Mesenchymal stem cell (in vitro differentiated cells and primary cell): Measurements from ENCODE around the gene HSPG2.

Experiments used
- DNase-seq: peaks from one replicate; pipeline ENCODE4 v3.0.0-alpha.2; 2013
- H2AFZ ChIP-seq: one replicate; pipeline ENCODE4 v1.6.1; 2013; ENCODE audit warnings: low read depth, mild to moderate bottlenecking, control low read depth, inconsistent platforms, low read length, moderate library complexity
- H2AK5ac ChIP-seq: 2 replicates; pipeline ENCODE4 v1.6.1; 2013; ENCODE audit warnings: low read length, moderate library complexity, mild to moderate bottlenecking, inconsistent platforms; ENCODE audit not compliant: severe bottlenecking
- H2BK120ac ChIP-seq: one replicate; pipeline ENCODE4 v1.6.1; 2013; ENCODE audit warnings: low read depth, mild to moderate bottlenecking, inconsistent platforms, low read length, moderate library complexity
- H2BK12ac ChIP-seq, 2 experiments: one replicate each; pipeline ENCODE4 v1.6.1; 2013; ENCODE audit warnings: inconsistent platforms in 2 of 2, low read length in 2 of 2, mild to moderate bottlenecking in 2 of 2, moderate library complexity in 2 of 2, control low read depth in 1 of 2
- H2BK15ac ChIP-seq: one replicate; pipeline ENCODE4 v1.6.1; 2013; ENCODE audit warnings: mild to moderate bottlenecking, low read depth, inconsistent platforms; ENCODE audit not compliant: poor library complexity, severe bottlenecking
- H2BK5ac ChIP-seq: 2 replicates; pipeline ENCODE4 v1.6.1; 2013; ENCODE audit warnings: low read depth, mild to moderate bottlenecking, low read length, control low read depth, inconsistent platforms; ENCODE audit not compliant: poor library complexity, severe bottlenecking
- H3K14ac ChIP-seq, 2 experiments: one replicate each; pipeline ENCODE4 v1.6.1; 2013; ENCODE audit warnings: inconsistent platforms in 2 of 2, low read length in 2 of 2, control low read depth in 1 of 2, mild to moderate bottlenecking in 1 of 2, moderate library complexity in 1 of 2
- H3K18ac ChIP-seq, 2 experiments: one replicate each; pipeline ENCODE4 v1.6.1; 2013; ENCODE audit warnings: inconsistent platforms in 2 of 2, low read length in 2 of 2, control low read depth in 1 of 2, low read depth in 1 of 2, mild to moderate bottlenecking in 1 of 2
- H3K23ac ChIP-seq, 2 experiments: one replicate each; pipeline ENCODE4 v1.6.1; 2013; ENCODE audit warnings: inconsistent platforms in 2 of 2, low read length in 2 of 2, mild to moderate bottlenecking in 2 of 2, moderate library complexity in 2 of 2, control low read depth in 1 of 2
- H3K27ac ChIP-seq: 2 replicates; pipeline ENCODE4 v1.5.1; 2013; ENCODE audit warnings: mild to moderate bottlenecking, moderate library complexity, low read length, control low read depth, inconsistent platforms; ENCODE audit not compliant: poor library complexity, severe bottlenecking
- H3K27me3 ChIP-seq, 2 experiments: 2 replicates each; pipeline versions ENCODE4 v1.6.1 to v1.7.0; 2013; ENCODE audit warnings: low read length in 2 of 2, mild to moderate bottlenecking in 2 of 2, moderate library complexity in 2 of 2, control low read depth in 1 of 2, inconsistent platforms in 1 of 2; ENCODE audit not compliant: control insufficient read depth in 1 of 2, insufficient read depth in 1 of 2
- H3K36me3 ChIP-seq, 2 experiments: 2 replicates each; pipeline versions ENCODE4 v1.6.1 to v1.7.0; 2013; ENCODE audit warnings: low read length in 2 of 2, control low read depth in 1 of 2, inconsistent platforms in 1 of 2, low read depth in 1 of 2, mild to moderate bottlenecking in 1 of 2; ENCODE audit not compliant: insufficient read depth in 2 of 2, control insufficient read depth in 1 of 2
- H3K4ac ChIP-seq, 2 experiments: one replicate each; pipeline ENCODE4 v1.6.1; 2013; ENCODE audit warnings: inconsistent platforms in 2 of 2, low read length in 2 of 2, mild to moderate bottlenecking in 2 of 2, moderate library complexity in 2 of 2, control low read depth in 1 of 2, low read depth in 1 of 2
- H3K4me1 ChIP-seq: 2 replicates; pipeline ENCODE4 v1.6.1; 2013; ENCODE audit warnings: low read depth, low read length, control low read depth; ENCODE audit not compliant: control insufficient read depth, insufficient read depth
- H3K4me2 ChIP-seq: 2 replicates; pipeline ENCODE4 v1.6.1; 2013; ENCODE audit warnings: low read length, mild to moderate bottlenecking, inconsistent platforms; ENCODE audit not compliant: poor library complexity, severe bottlenecking
- H3K4me3 ChIP-seq, 2 experiments: 2 replicates each; pipeline versions ENCODE4 v1.5.1 to v1.7.0; 2013; ENCODE audit warnings: low read length in 2 of 2, mild to moderate bottlenecking in 2 of 2, control low read depth in 1 of 2, low read depth in 1 of 2; ENCODE audit not compliant: insufficient read depth in 1 of 2
- H3K79me1 ChIP-seq: replicated peaks from 2 replicates; pipeline ENCODE4 v1.6.1; 2013; ENCODE audit warnings: mild to moderate bottlenecking, control low read depth, low read length, inconsistent platforms; ENCODE audit not compliant: poor library complexity, severe bottlenecking
- H3K9ac ChIP-seq: 2 replicates; pipeline ENCODE4 v1.7.0; 2013; ENCODE audit warnings: mild to moderate bottlenecking, low read length, moderate library complexity
- H3K9me3 ChIP-seq: 2 replicates; pipeline ENCODE4 v1.7.0; 2013; ENCODE audit warnings: mild to moderate bottlenecking, low read length; ENCODE audit not compliant: control insufficient read depth
- H4K8ac ChIP-seq: one replicate; pipeline ENCODE4 v1.6.1; 2013; ENCODE audit warnings: inconsistent platforms, mild to moderate bottlenecking, low read length, moderate library complexity
- H4K91ac ChIP-seq: one replicate; pipeline ENCODE4 v1.6.1; 2013; ENCODE audit warnings: mild to moderate bottlenecking, low read length, inconsistent platforms
- WGBS: methylation state at CpG from one replicate; pipeline ENCODE4 v1.1.7; 2013; ENCODE audit warnings: mixed read lengths; 5-methylcytosine and 5-hydroxymethylcytosine counted together

HSPG2 gene

DNA sequence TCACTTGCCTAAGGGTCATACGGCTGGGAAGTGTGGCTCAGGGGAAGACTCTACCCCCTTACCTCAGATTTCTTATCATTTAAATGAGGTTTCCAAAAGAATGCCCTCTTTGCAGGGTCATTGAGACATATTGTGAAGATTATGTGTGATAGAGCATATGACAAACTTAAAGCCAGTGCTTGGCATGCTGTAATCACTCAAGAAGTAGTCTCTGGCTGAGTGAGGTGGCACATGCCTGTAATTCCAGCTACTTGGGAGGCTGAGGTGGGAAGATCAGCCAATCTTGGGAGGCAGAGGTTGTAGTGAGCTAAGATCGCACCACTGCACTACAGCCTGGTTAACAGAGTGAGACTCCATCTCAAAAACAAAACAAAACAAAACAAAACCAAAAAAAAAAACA, 132.6 kb downstream of the HSPG2 start:
- Histone ChIP-seq H2BK120ac (no peak overlapping the region), H2BK12ac (no peak overlapping the region), H3K4me1 (peaks cover 2% of the 10 kb centered on the region), H3K4ac (no peak overlapping the region), H3K18ac (no peak overlapping the region), H4K91ac (no peak overlapping the region), H2BK5ac (no peak overlapping the region), H3K9me3 (no peaks in the 10 kb centered on the region), H3K9ac (no peak overlapping the region), H3K4me2 (no peak overlapping the region), H3K23ac (no peak overlapping the region), H3K14ac (no peak overlapping the region), H3K36me3 (no peaks in the 10 kb centered on the region), H3K79me1 (no peaks in the 10 kb centered on the region), H2AK5ac (no peak overlapping the region), H3K27me3 (no peaks in the 10 kb centered on the region), H3K27ac (no peak overlapping the region), H4K8ac (no peak overlapping the region), H2AFZ (no peak overlapping the region), H2BK15ac (no peak overlapping the region), H3K4me3 (no peak overlapping the region)
- DNase-seq, result no peak
- no CpG with 5 or more reads among the region's 2 CpGs for WGBS

DNA sequence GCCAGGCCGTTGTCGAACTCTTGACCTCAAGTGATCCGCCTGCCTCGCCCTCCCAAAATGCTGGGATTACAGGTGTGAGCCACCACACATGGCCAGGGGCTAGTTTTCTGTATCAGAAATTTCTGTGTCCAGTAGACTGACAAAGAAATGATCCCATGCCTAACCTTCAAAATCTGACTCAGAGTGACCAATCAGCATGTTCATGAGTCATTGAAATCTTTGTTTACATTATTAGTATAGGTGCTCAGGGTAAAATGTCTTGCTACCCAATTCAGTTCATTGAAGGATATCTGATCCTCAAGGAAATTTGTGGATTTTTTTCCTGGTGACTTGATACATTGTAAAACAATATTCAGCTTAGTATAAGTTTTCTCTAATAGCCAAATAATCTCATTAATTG, 136.0 kb downstream of the HSPG2 start:
- Histone ChIP-seq H3K4me1 (no peaks in the 10 kb centered on the region), H4K8ac (no peak overlapping the region), H3K4me3 (no peak overlapping the region), H2BK12ac (no peak overlapping the region), H3K4ac (no peak overlapping the region), H2BK15ac (no peak overlapping the region), H3K9ac (no peak overlapping the region), H4K91ac (no peak overlapping the region), H3K23ac (no peak overlapping the region), H3K79me1 (no peaks in the 10 kb centered on the region), H3K27ac (no peak overlapping the region), H2AK5ac (no peak overlapping the region), H2BK120ac (no peak overlapping the region), H3K4me2 (no peak overlapping the region), H2BK5ac (no peak overlapping the region), H3K9me3 (no peaks in the 10 kb centered on the region), H3K18ac (no peak overlapping the region), H2AFZ (no peak overlapping the region), H3K27me3 (no peaks in the 10 kb centered on the region), H3K36me3 (no peaks in the 10 kb centered on the region), H3K14ac (no peak overlapping the region)
- peak; percentile 30 for DNase-seq
- WGBS, result 92% methylated on average over 4 of the region's 4 CpGs

DNA sequence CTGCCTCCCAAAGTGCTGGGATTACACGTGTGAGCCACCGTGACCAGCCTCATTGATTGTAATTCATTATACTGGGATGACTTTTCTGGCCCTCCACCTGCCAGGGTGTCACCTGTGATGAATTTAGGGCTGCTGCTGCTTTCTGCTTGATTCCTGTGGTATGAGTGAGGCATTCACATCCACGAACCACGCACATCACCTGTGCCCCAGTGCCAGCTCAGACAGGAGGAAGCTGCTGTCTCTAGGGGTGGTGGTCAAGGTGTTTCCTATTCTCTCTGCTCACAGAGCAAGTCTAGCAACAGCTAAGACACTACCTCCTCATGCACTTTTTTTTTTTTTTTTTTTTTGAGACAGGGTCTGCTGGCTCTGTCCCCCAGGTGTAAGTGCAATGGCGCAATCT, 137.4 kb downstream of the HSPG2 start:
- H2BK15ac ChIP-seq, result no peak overlapping the region
- H3K27ac ChIP-seq, result no peak overlapping the region
- no peak overlapping the region for H3K23ac ChIP-seq
- no peak overlapping the region for H3K18ac ChIP-seq
- no peak overlapping the region for H2BK120ac ChIP-seq
- no peaks in the 10 kb centered on the region for H3K36me3 ChIP-seq
- 94% methylated on average over 5 of the region's 5 CpGs for WGBS
- H3K9me3 ChIP-seq, result peaks cover 5% of the 10 kb centered on the region
- no peak overlapping the region for H2AK5ac ChIP-seq
- no peaks in the 10 kb centered on the region for H3K79me1 ChIP-seq
- no peak overlapping the region for H3K9ac ChIP-seq
- H4K8ac ChIP-seq, result no peak overlapping the region
- H3K4me3 ChIP-seq, result no peak overlapping the region
- no peak overlapping the region for H4K91ac ChIP-seq
- H2AFZ ChIP-seq, result no peak overlapping the region
- H3K27me3 ChIP-seq, result no peaks in the 10 kb centered on the region
- no peak overlapping the region for H3K4ac ChIP-seq
- no peak overlapping the region for H3K14ac ChIP-seq
- H3K4me2 ChIP-seq, result no peak overlapping the region
- H2BK5ac ChIP-seq, result no peak overlapping the region
- no peak overlapping the region for H2BK12ac ChIP-seq
- no peak for DNase-seq
- H3K4me1 ChIP-seq, result no peaks in the 10 kb centered on the region

DNA sequence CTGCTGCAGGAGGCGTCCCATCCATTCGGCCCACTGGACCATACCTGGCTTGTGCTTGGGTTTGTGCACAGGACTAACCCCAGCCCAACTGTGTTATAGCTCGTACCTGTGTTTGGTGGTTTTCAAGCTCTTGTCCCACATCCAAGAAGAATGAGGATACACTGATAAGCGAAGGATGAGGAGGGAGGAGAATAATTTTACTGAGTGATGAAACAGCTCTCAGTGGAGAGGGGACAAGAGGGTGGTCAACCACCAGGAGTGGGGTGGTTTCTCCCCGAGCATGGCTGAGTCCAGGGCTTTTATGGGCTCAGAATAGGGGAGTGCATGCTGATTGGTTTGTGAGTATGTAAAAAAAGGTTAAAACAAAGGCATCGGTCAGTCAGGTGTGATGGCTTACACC, 142.0 kb downstream of the HSPG2 start:
- no peak overlapping the region for H2BK5ac ChIP-seq
- H3K9me3 ChIP-seq, result peaks cover 7% of the 10 kb centered on the region
- no peaks in the 10 kb centered on the region for H3K36me3 ChIP-seq
- no peak overlapping the region for H3K27ac ChIP-seq
- H2AFZ ChIP-seq, result no peak overlapping the region
- H2BK15ac ChIP-seq, result no peak overlapping the region
- H3K4me3 ChIP-seq, result no peak overlapping the region
- no peaks in the 10 kb centered on the region for H3K79me1 ChIP-seq
- no peak overlapping the region for H4K8ac ChIP-seq
- no peak overlapping the region for H3K4ac ChIP-seq
- no peak overlapping the region for H2AK5ac ChIP-seq
- no peak for DNase-seq
- WGBS, result 90% methylated on average over 6 of the region's 6 CpGs
- no peak overlapping the region for H3K4me2 ChIP-seq
- H4K91ac ChIP-seq, result no peak overlapping the region
- no peak overlapping the region for H3K18ac ChIP-seq
- H3K27me3 ChIP-seq, result no peaks in the 10 kb centered on the region
- no peak overlapping the region for H3K23ac ChIP-seq
- H3K4me1 ChIP-seq, result no peaks in the 10 kb centered on the region
- H2BK12ac ChIP-seq, result no peak overlapping the region
- H2BK120ac ChIP-seq, result no peak overlapping the region
- no peak overlapping the region for H3K14ac ChIP-seq
- no peak overlapping the region for H3K9ac ChIP-seq
